CD4-positive, CD25-positive, alpha-beta regulatory T cell (primary cell): Measurements from ENCODE around the gene COX7A2L. TPM values are rescaled to one million over a fixed set of nuclear protein-coding genes. Genes with fewer than 3 reads are reported as not detected.
"Not testable (repeated sequence)": the region's sequence is repeated elsewhere in the genome, so short reads cannot be mapped to it uniquely, and the experiment has no call there.

Experiments
- ATAC-seq, 2 donors: fragments of 150-1000 bp; cut with Tn5 transposase; one replicate each; pipeline ENCODE4 v1.10.0; 2021; ENCODE audit warnings: low read depth in 2 of 2, moderate number of reproducible peaks in 2 of 2, moderate library complexity in 1 of 2
- DNase-seq, 3 donors: peaks; one replicate each; pipeline versions ENCODE4 v3.0.0 to v3.0.0-alpha.2; 2012 to 2022; ENCODE audit warnings: mixed read lengths in 1 of 3
- H3K27ac ChIP-seq: one replicate; pipeline ENCODE4 v1.7.0; 2013; ENCODE audit warnings: mild to moderate bottlenecking, low read length; ENCODE audit not compliant: insufficient read depth, poor library complexity, severe bottlenecking
- H3K27me3 ChIP-seq: one replicate; pipeline ENCODE4 v1.7.0; 2013; ENCODE audit warnings: low read length; ENCODE audit not compliant: control insufficient read depth, insufficient read depth
- H3K36me3 ChIP-seq: one replicate; pipeline ENCODE4 v1.7.0; 2013; ENCODE audit warnings: mild to moderate bottlenecking, low read length, moderate library complexity; ENCODE audit not compliant: control insufficient read depth, insufficient read depth
- H3K4me1 ChIP-seq: 2 replicates; pipeline ENCODE4 v1.7.0; 2013; ENCODE audit warnings: mild to moderate bottlenecking, low read length; ENCODE audit not compliant: insufficient read depth, control insufficient read depth, poor library complexity, severe bottlenecking
- H3K4me3 ChIP-seq: one replicate; pipeline ENCODE4 v1.7.0; 2013; ENCODE audit warnings: low read depth, mild to moderate bottlenecking, low read length, moderate library complexity
- H3K9me3 ChIP-seq, 2 experiments: 1 replicate in 1 of 2; 2 replicates in 1 of 2; pipeline ENCODE4 v1.7.0; 2013; ENCODE audit warnings: low read length in 2 of 2, mild to moderate bottlenecking in 1 of 2, moderate library complexity in 1 of 2; ENCODE audit not compliant: control insufficient read depth in 2 of 2
- H3K27ac Mint-ChIP-seq, 3 donors: one replicate each; pipeline ENCODE4 v1.8.0; 2020 to 2022; ENCODE audit warnings: mild to moderate bottlenecking in 3 of 3, mixed read lengths in 3 of 3, moderate library complexity in 2 of 3
- H3K27me3 Mint-ChIP-seq: one replicate; pipeline ENCODE4 v1.8.0; 2022; ENCODE audit warnings: mild to moderate bottlenecking, mixed read lengths
- H3K36me3 Mint-ChIP-seq: one replicate; pipeline ENCODE4 v1.8.0; 2020; ENCODE audit warnings: mixed read lengths
- H3K4me1 Mint-ChIP-seq, 4 donors: one replicate each; pipeline ENCODE4 v1.8.0; 2020 to 2022; ENCODE audit warnings: mixed read lengths in 4 of 4, mild to moderate bottlenecking in 1 of 4
- H3K4me3 Mint-ChIP-seq, 4 donors: one replicate each; pipeline ENCODE4 v1.8.0; 2020 to 2022; ENCODE audit warnings: mild to moderate bottlenecking in 4 of 4, mixed read lengths in 4 of 4, moderate library complexity in 3 of 4
- H3K9me3 Mint-ChIP-seq, 7 donors: one replicate each; pipeline ENCODE4 v1.8.0; 2020 to 2022; ENCODE audit warnings: mixed read lengths in 7 of 7, mild to moderate bottlenecking in 3 of 7, moderate library complexity in 2 of 7
- polyA plus RNA-seq, 4 donors: library from polyadenylated mRNA; unstranded; fragments of 300-500 nt; fragmentation: Illumina TruSeq; gene quantifications; one replicate each; pipeline ENCODE4 v1.2.3, GENCODE V29; 2021
- total RNA-seq: library from RNA; stranded (reverse); gene quantifications from one replicate; pipeline ENCODE4 v1.2.3, GENCODE V29; 2022

The COX7A2L gene
- total RNA-seq (57.2 TPM), polyA plus RNA-seq (100 to 1,000 TPM; 186 to 214 (median 193) TPM)

DNA sequence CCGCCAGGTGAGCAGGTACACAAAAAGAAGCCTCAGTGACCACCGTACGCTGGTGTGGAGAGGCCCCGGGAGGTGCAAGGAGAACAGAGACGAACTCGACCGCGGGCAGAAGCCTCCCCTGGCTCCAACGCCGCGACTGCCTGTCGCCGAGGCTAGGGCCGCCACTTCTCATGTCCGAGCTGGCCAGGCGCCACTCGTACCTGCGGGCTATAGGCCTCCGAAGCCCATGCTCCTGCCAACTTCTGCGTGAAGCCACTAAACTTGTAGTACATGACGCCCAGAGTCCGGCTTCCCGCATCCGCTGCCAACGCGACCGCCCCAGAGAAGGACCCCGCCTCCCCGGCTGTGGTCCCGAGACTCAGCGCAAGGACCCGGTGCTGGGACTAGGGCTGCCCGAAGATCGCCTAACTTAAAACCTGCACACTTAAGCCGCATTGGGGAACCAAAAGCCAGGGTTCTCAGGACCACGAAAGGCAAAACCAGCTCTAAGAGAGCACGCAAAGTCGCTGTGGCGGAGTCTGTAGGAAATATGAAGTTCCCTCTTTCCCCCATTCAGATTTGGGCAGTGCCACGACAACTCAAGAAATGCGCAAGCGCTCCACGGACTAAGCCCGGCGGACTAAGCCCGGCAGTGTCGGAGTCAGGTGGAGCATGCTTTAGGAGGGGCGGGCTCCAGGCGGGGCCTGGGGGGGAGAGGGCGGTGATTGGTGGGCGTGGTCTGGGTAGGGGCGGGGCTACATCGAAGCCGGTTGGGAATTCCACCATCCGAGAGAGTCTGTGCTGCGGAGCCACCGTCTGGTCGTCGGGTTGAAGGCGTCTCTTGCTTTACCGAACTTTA is at the start of gene COX7A2L:
COX7A2L (minus strand) TSS at position 328 of the 838 bp plus-strand sequence; CDS start at position 272, 56 bp downstream.
- Mint-ChIP-seq H3K36me3 (peaks cover 11% of the 10 kb centered on the region), H3K27ac (peak within 1 kb of the TSS; percentile 97 to 99 (median 98)), H3K9me3 (no peaks in the 10 kb centered on the region), H3K4me3 (peak within 1 kb of the TSS; percentile 90 to 95 (median 95)), H3K4me1 (peaks cover 31 to 55% (median 47%) of the 10 kb centered on the region in 4 donors), H3K27me3 (no peaks in the 10 kb centered on the region)
- Histone ChIP-seq H3K27me3 (no peaks in the 10 kb centered on the region), H3K27ac (peak within 1 kb of the TSS; percentile 92), H3K9me3 (no peaks in the 10 kb centered on the region), H3K4me3 (peak within 1 kb of the TSS; percentile 93), H3K4me1 (peaks cover 32% of the 10 kb centered on the region), H3K36me3 (peaks cover 4% of the 10 kb centered on the region)
- ATAC-seq (peak; percentile 91 to 93), DNase-seq (peak; percentile 93 to 97 (median 97))

DNA sequence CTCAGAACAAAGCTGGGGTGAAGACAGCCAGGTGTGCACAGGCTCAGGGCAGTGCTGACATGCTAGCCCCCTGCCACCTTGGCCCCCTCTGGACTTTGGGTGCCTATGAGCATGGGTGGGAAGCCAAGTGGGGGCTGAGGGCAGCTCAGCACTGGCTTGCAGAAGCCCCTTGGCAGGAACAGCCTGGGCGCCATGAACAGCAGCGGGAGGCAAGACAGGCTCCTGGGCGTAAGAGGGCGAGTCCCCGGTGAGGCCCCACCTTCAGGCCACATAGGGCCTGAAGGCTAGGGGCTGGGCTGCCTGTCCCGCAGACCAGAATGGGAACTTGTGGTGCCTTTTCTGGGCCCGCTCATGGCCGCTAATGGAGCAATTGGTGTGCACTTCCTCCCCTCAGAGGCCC is 47.0 kb upstream of the COX7A2L start:
- Histone ChIP-seq H3K4me3 (no peak overlapping the region), H3K36me3 (no peaks in the 10 kb centered on the region), H3K27me3 (no peaks in the 10 kb centered on the region), H3K9me3 (peaks cover 0 to 2% of the 10 kb centered on the region in 2 experiments), H3K4me1 (no peaks in the 10 kb centered on the region), H3K27ac (no peak overlapping the region)
- no peaks in the 10 kb centered on the region for H3K36me3 Mint-ChIP-seq
- H3K27ac Mint-ChIP-seq, result peak overlapping the region in 1 of 3 donors; percentile 20
- H3K9me3 Mint-ChIP-seq, result peaks cover 0 to 4% (median 0%) of the 10 kb centered on the region in 7 donors
- no peak overlapping the region for H3K4me3 Mint-ChIP-seq
- DNase-seq (no peak), ATAC-seq (no peak)
- no peaks in the 10 kb centered on the region for H3K4me1 Mint-ChIP-seq
- H3K27me3 Mint-ChIP-seq, result peaks cover 5% of the 10 kb centered on the region

DNA sequence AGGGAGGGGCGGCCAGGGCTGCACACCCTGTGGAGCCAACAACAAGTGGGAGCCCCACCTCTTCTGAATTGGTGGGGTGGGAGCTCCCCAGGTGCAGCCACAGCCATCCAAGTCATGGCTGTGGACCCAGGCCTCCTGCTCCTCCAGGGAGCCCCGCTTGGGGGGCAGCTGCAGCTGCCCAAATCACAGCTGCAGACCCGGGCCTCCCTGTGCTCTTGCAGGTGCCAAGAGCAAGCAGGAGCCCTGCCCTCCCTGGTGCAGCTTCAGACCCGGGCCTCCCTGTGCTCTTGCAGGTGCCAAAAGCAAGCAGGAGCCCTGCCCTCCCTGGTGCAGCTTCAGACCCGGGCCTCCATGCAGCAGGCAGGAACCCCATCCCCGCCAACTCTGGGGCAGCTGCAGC is 46.5 kb upstream of the COX7A2L start:
- H3K9me3 Mint-ChIP-seq, result peaks cover 0 to 4% (median 0%) of the 10 kb centered on the region in 7 donors
- Histone ChIP-seq H3K36me3 (no peaks in the 10 kb centered on the region), H3K27me3 (no peaks in the 10 kb centered on the region), H3K9me3 (no peaks in the 10 kb centered on the region), H3K4me3 (no peak overlapping the region), H3K27ac (no peak overlapping the region), H3K4me1 (no peaks in the 10 kb centered on the region)
- H3K4me3 Mint-ChIP-seq, result no peak overlapping the region
- no peaks in the 10 kb centered on the region for H3K4me1 Mint-ChIP-seq
- no peak for ATAC-seq
- no peak overlapping the region for H3K27ac Mint-ChIP-seq
- DNase-seq, result no peak
- no peaks in the 10 kb centered on the region for H3K36me3 Mint-ChIP-seq
- H3K27me3 Mint-ChIP-seq, result peaks cover 10% of the 10 kb centered on the region

GRCh38 chr2:42404676-42405075 is 43.7 kb upstream of the COX7A2L start:
- no peak overlapping the region for H3K27ac ChIP-seq
- no peak overlapping the region for H3K4me3 ChIP-seq
- Mint-ChIP-seq H3K4me1 (no peaks in the 10 kb centered on the region), H3K4me3 (no peak overlapping the region), H3K27me3 (peaks cover 15% of the 10 kb centered on the region), H3K27ac (peak overlapping the region in 1 of 3 donors; percentile 24), H3K36me3 (no peaks in the 10 kb centered on the region), H3K9me3 (no peaks in the 10 kb centered on the region)
- no peak for ATAC-seq
- no peaks in the 10 kb centered on the region for H3K36me3 ChIP-seq
- no peaks in the 10 kb centered on the region for H3K4me1 ChIP-seq
- peaks cover 2% of the 10 kb centered on the region for H3K27me3 ChIP-seq
- DNase-seq, result no peak
- H3K9me3 ChIP-seq, result no peaks in the 10 kb centered on the region

DNA sequence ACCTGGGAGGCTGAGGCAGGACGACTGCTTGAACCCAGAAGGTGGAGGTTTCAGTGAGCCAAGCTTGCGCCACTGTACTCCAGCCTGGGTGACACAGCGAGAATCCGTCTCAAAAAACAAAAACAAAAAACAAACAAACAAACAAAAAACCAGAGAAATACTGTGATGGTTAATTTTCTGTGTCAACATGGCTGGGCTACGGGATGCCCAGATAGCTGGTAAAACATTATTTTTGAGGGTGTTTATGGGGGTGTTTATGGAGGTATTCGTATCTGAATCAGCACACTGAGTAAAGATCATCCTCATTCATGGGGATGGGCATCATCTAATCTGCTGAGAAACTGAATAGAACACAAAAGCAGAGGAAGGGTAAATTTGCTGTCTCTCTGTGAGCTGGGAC is 40.8 kb upstream of the COX7A2L start:
- no peak for DNase-seq
- no peaks in the 10 kb centered on the region for H3K4me1 ChIP-seq
- H3K9me3 Mint-ChIP-seq, result peaks cover 0 to 1% (median 0%) of the 10 kb centered on the region in 7 donors
- no peak overlapping the region for H3K27ac ChIP-seq
- no peak overlapping the region for H3K27ac Mint-ChIP-seq
- H3K36me3 ChIP-seq, result no peaks in the 10 kb centered on the region
- H3K4me3 ChIP-seq, result no peak overlapping the region
- no peak overlapping the region for H3K4me3 Mint-ChIP-seq
- no peaks in the 10 kb centered on the region for H3K9me3 ChIP-seq
- ATAC-seq, result no peak
- H3K27me3 ChIP-seq, result peaks cover 2% of the 10 kb centered on the region
- H3K4me1 Mint-ChIP-seq, result no peaks in the 10 kb centered on the region
- H3K27me3 Mint-ChIP-seq, result peaks cover 19% of the 10 kb centered on the region
- H3K36me3 Mint-ChIP-seq, result no peaks in the 10 kb centered on the region

DNA sequence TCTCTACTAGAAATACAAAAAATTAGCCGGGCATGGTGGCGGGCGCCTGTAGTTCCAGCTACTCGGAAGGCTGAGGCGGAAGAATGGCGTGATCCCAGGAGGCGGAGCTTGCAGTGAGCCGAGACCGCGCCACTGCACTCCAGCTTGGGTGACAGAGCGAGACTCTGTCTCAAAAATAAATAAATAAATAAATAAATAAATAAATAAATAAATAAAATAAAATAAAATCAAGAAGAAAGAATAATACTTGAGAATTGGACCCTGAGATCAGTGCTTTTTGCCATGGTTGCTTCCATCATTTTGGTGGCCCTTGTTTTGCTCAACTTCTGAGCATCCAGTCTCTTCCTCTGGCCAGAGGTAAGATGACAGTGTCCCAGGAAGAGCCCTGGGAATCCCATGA is 37.0 kb upstream of the COX7A2L start:
- H3K9me3 ChIP-seq, H3K27ac Mint-ChIP-seq: not testable (repeated sequence)

GRCh38 chr2:42393320-42393719 is 32.3 kb upstream of the COX7A2L start:
- H3K9me3 ChIP-seq, H3K4me3 Mint-ChIP-seq, H3K4me1 ChIP-seq, H3K9me3 Mint-ChIP-seq, H3K27ac Mint-ChIP-seq, H3K4me1 Mint-ChIP-seq, H3K4me3 ChIP-seq, H3K27me3 ChIP-seq, H3K36me3 ChIP-seq, ATAC-seq, H3K36me3 Mint-ChIP-seq, DNase-seq, H3K27ac ChIP-seq: not testable (repeated sequence)
- H3K27me3 Mint-ChIP-seq, result peaks cover 28% of the 10 kb centered on the region

More for the DNA sequence above, 37.0 kb upstream of the COX7A2L start:
- not testable (repeated sequence) for H3K4me1 ChIP-seq, H3K36me3 Mint-ChIP-seq, ATAC-seq, H3K4me3 ChIP-seq, H3K4me1 Mint-ChIP-seq, H3K9me3 Mint-ChIP-seq, H3K27ac ChIP-seq, H3K27me3 ChIP-seq, DNase-seq, H3K4me3 Mint-ChIP-seq, H3K36me3 ChIP-seq
- H3K27me3 Mint-ChIP-seq, result peaks cover 31% of the 10 kb centered on the region

GRCh38 chr2:42392191-42392590 is 31.2 kb upstream of the COX7A2L start:
- no peaks in the 10 kb centered on the region for H3K36me3 ChIP-seq
- Mint-ChIP-seq H3K4me3 (no peak overlapping the region), H3K27me3 (peaks cover 28% of the 10 kb centered on the region), H3K36me3 (no peaks in the 10 kb centered on the region), H3K27ac (no peak overlapping the region), H3K9me3 (peaks cover 0 to 2% (median 0%) of the 10 kb centered on the region in 7 donors), H3K4me1 (no peaks in the 10 kb centered on the region)
- no peaks in the 10 kb centered on the region for H3K27me3 ChIP-seq
- ATAC-seq, result no peak
- no peak overlapping the region for H3K27ac ChIP-seq
- no peaks in the 10 kb centered on the region for H3K9me3 ChIP-seq
- DNase-seq, result no peak
- H3K4me3 ChIP-seq, result no peak overlapping the region
- no peaks in the 10 kb centered on the region for H3K4me1 ChIP-seq
